Measurements from ENCODE around the gene CHTF18. TPM values are rescaled to one million over a fixed set of nuclear protein-coding genes. Genes with fewer than 3 reads are reported as not detected.

Gene CHTF18
- total RNA-seq, 4 donors from 2014 or later = under 0.01 to 895 (median 31.1) TPM

DNA sequence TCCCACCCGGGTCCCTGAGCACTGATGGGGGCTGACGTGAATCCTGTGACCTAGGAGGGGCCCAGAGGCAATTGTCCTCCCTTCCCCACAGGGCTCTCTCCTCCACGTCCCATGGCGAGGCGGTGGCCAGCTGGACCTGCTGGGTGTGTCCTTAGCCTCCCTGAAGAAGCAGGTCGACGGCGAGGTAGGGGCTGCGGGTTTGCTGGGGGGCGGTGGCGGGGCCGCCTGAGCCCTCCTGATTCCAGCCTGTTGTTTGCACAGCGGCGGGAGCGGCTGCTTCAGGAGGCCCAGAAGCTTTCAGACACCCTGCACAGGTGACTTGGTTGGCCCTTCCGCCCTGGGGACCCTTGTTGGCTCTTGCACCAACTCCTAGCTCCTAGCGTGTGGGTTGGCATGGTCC is 1.7 kb downstream of the CHTF18 start:
- Histone ChIP-seq H3K36me3 (no peaks in the 10 kb centered on the region), H3K27me3 (no peaks in the 10 kb centered on the region), H3K4me1 (peaks cover 0 to 14% of the 10 kb centered on the region in 2 donors), H3K4me3 (no peak overlapping the region), H3K9me3 (no peaks in the 10 kb centered on the region), H3K27ac (no peak overlapping the region)
- intact Hi-C loops (cut with DNase I; ENCODE audit: low total_unique reads) = no loop called here
- no peak for TF ChIP-seq POLR2A (IDR thresholded peaks at IDR 0.05)
- TF ChIP-seq, protein P1, sequence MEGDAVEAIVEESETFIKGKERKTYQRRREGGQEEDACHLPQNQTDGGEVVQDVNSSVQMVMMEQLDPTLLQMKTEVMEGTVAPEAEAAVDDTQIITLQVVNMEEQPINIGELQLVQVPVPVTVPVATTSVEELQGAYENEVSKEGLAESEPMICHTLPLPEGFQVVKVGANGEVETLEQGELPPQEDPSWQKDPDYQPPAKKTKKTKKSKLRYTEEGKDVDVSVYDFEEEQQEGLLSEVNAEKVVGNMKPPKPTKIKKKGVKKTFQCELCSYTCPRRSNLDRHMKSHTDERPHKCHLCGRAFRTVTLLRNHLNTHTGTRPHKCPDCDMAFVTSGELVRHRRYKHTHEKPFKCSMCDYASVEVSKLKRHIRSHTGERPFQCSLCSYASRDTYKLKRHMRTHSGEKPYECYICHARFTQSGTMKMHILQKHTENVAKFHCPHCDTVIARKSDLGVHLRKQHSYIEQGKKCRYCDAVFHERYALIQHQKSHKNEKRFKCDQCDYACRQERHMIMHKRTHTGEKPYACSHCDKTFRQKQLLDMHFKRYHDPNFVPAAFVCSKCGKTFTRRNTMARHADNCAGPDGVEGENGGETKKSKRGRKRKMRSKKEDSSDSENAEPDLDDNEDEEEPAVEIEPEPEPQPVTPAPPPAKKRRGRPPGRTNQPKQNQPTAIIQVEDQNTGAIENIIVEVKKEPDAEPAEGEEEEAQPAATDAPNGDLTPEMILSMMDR (IDR thresholded peaks at IDR 0.05) = no peak
- DNase-seq = no peak

DNA sequence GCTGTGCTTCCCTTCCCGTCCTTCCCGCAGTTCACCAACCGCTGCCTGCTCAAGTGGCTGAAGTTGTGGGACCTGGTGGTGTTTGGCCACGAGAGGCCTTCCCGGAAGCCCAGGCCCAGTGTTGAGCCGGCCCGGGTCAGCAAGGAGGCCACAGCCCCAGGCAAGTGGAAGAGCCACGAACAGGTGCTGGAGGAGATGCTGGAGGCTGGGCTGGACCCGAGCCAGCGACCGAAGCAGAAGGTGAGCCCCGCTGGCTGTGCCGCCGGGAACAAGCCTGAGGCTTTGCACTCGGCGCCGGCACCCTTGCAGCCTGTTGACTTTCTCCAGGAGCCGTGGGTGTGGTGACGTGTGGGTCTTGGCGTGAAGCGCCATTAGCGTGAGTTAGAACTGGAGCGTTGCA is 2.7 kb downstream of the CHTF18 start:
- intact Hi-C loops (cut with DNase I; ENCODE audit: low total_unique reads) = no loop called here
- no peak for DNase-seq
- H3K27me3 ChIP-seq = no peaks in the 10 kb centered on the region
- no peak overlapping the region for H3K27ac ChIP-seq
- TF ChIP-seq, protein P1 (IDR thresholded peaks at IDR 0.05) = no peak
- TF ChIP-seq POLR2A (IDR thresholded peaks at IDR 0.05) = no peak
- H3K36me3 ChIP-seq = no peaks in the 10 kb centered on the region
- peaks cover 0 to 14% of the 10 kb centered on the region in 2 donors for H3K4me1 ChIP-seq
- H3K4me3 ChIP-seq = no peak overlapping the region
- H3K9me3 ChIP-seq = no peaks in the 10 kb centered on the region

DNA sequence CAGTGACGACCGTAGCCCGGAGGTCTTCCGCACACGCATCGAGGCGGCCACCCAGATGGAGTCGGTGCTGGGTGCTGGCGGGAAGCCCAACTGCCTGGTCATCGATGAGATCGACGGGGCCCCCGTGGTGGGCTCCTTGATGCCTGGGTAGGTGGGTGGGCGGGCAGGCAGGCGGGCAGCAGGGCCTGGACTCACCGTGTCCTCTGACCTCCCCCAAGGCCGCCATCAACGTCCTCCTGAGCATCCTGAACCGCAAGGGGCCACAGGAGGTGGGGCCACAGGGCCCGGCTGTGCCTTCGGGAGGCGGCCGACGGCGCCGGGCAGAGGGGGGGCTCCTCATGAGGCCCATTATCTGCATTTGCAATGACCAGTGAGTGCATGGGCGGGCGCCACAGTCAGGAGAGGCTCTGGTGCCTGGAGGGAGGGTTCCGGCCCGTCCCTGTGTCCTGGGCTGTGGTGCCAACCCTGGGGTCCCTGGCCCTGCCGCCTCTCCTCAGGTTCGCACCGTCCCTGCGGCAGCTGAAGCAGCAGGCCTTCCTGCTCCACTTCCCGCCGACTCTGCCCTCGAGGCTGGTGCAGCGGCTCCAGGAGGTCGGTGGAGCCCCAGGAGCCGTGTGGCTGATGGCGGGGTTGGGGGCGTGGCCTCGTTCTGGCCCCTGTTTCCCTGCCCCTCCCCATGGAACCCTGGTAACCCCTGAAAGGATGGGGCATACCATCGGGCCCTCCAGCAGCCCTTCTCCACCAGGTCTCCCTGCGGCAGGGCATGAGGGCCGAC is 4.0 kb downstream of the CHTF18 start:
- peaks cover 0 to 10% of the 10 kb centered on the region in 2 donors for H3K4me1 ChIP-seq
- no peak for DNase-seq
- intact Hi-C loops (cut with DNase I; ENCODE audit: low total_unique reads) = no loop called here
- H3K9me3 ChIP-seq = no peaks in the 10 kb centered on the region
- H3K36me3 ChIP-seq = no peaks in the 10 kb centered on the region
- H3K27ac ChIP-seq = no peak overlapping the region
- H3K27me3 ChIP-seq = no peaks in the 10 kb centered on the region
- TF ChIP-seq, protein P1 (IDR thresholded peaks at IDR 0.05) = no peak
- TF ChIP-seq POLR2A (IDR thresholded peaks at IDR 0.05) = no peak
- no peak overlapping the region for H3K4me3 ChIP-seq

DNA sequence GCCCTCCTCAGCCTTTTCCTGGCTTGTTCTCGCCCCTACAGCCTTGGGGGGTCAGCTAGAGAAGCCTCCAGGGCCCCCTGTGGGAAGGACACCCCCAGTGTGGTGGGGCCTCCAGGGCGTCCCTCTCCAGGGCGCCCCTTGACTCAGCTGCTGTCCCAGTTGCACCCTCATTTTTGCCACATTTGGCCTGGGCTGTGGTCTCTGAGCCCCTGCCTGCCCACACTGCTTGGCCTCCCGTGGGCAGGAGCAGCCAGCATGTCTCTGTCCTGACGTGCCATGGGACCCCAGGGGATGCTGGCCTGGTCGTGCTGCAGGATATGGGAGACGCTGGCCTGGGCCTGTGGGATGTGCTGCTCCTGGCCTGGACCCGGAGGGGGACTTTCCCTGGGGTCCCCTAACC is 5.0 kb downstream of the CHTF18 start:
- H3K4me1 ChIP-seq = peaks cover 0 to 5% of the 10 kb centered on the region in 2 donors
- H3K27ac ChIP-seq = no peak overlapping the region
- H3K36me3 ChIP-seq = no peaks in the 10 kb centered on the region
- H3K27me3 ChIP-seq = no peaks in the 10 kb centered on the region
- no peak for DNase-seq
- no peaks in the 10 kb centered on the region for H3K9me3 ChIP-seq
- intact Hi-C loops (cut with DNase I; ENCODE audit: low total_unique reads) = no loop called here
- TF ChIP-seq POLR2A (IDR thresholded peaks at IDR 0.05) = no peak
- TF ChIP-seq, protein P1 (IDR thresholded peaks at IDR 0.05) = no peak
- H3K4me3 ChIP-seq = no peak overlapping the region

DNA sequence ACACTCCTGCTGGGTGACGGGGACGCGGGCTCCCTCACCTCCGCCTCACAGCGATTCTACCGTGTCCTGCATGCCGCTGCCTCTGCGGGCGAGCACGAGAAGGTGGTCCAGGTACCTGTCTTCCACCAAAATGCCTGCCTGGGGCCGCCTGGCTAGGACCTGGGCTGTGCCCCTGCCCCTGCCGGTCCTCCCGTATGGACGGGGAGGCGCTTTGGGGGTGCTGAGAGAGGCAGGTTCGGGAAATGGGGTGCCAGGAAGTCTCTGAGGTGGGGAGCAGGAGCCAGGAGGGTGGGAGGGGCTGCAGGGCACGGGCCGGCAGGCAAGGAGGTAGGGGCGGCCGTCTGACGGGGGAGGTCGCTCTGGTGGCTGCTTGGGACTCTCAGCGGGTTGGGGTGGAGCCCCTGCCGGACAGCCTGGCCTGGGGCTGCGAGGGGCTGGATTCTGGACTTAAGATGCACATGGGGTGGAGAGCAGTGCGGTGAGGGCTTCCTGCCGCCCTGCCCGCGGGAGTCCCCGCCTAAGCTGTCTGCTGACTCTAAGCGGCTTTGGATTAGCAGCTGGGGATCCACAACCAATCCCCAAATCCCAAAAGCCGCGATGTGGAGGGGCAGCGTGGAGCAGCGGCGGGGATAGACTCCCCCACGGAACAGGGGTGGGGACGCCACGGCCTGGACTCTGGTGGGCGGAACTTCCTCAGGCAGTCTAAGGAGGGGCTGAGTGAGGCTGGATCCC is 5.8 kb downstream of the CHTF18 start:
- no peak for DNase-seq
- no peaks in the 10 kb centered on the region for H3K36me3 ChIP-seq

More for the DNA sequence above, 5.8 kb downstream of the CHTF18 start:
- Histone ChIP-seq H3K27ac (no peak overlapping the region), H3K9me3 (no peaks in the 10 kb centered on the region), H3K27me3 (no peaks in the 10 kb centered on the region), H3K4me1 (no peaks in the 10 kb centered on the region), H3K4me3 (no peak overlapping the region)
- TF ChIP-seq, protein P1 (IDR thresholded peaks at IDR 0.05) = no peak
- TF ChIP-seq POLR2A (IDR thresholded peaks at IDR 0.05) = no peak
- intact Hi-C loops (cut with DNase I; ENCODE audit: low total_unique reads) = no loop called here
